ENCODE data around the gene CFHR5.
A peak's percentile ranks its signal among the peaks of the same experiment; 100 is the strongest.

Gene CFHR5

DNA sequence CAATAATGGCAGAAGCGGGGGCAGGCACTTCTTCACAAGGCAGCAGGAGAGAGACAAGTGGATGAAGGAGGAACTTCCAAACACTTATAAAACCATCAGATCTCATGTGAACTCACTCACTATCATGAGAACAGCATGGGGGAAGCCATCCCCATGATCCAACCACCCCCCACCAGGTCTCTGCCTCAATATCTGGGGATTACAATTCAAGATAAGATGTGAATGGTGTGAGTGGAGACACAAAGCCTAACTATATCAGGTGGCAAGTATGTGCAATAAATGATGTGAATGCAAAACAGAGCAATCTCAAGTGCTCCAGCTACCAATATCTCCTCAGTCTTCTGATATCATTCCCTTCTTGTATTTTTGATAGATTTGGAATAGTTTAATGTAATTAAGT lies 21.4 kb upstream of the CFHR5 start (continued):
- TF ChIP-seq ZNF146 (tag by site-specific recombination; IDR thresholded peaks at IDR 0.05) (no peak), ZNF658 (tag by site-specific recombination; IDR thresholded peaks at IDR 0.05) (no peak), ZNF175 (tag by site-specific recombination; IDR thresholded peaks at IDR 0.05) (no peak), OSR2 (tag by site-specific recombination; IDR thresholded peaks at IDR 0.05) (no peak)
- TF ChIP-seq, protein P1, sequence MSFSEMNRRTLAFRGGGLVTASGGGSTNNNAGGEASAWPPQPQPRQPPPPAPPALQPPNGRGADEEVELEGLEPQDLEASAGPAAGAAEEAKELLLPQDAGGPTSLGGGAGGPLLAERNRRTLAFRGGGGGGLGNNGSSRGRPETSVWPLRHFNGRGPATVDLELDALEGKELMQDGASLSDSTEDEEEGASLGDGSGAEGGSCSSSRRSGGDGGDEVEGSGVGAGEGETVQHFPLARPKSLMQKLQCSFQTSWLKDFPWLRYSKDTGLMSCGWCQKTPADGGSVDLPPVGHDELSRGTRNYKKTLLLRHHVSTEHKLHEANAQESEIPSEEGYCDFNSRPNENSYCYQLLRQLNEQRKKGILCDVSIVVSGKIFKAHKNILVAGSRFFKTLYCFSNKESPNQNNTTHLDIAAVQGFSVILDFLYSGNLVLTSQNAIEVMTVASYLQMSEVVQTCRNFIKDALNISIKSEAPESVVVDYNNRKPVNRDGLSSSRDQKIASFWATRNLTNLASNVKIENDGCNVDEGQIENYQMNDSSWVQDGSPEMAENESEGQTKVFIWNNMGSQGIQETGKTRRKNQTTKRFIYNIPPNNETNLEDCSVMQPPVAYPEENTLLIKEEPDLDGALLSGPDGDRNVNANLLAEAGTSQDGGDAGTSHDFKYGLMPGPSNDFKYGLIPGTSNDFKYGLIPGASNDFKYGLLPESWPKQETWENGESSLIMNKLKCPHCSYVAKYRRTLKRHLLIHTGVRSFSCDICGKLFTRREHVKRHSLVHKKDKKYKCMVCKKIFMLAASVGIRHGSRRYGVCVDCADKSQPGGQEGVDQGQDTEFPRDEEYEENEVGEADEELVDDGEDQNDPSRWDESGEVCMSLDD (tag by site-specific recombination; IDR thresholded peaks at IDR 0.05): no peak

DNA sequence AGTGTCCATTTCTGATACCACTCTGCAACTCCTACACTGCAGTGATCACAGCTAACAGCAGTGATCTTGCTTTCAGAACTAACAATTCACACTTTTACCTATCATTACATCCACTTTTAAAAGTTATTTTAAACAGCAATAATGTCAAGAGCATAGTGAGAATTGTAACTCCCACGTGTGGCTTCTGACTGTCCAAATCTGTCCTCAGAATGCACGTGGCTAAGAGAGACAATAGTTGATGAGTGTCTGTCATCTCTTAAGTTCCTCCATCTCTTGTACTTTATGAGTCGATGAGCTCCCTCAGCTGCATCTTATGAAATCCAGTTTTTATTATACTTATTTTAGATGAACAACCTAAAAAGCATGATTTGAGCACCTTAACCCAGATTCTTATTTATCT lies 16.5 kb upstream of the CFHR5 start:
- TF ChIP-seq ZNF555 (tag by site-specific recombination; conservative IDR thresholded peaks at IDR 0.05): no peak
- TF ChIP-seq, protein P2, sequence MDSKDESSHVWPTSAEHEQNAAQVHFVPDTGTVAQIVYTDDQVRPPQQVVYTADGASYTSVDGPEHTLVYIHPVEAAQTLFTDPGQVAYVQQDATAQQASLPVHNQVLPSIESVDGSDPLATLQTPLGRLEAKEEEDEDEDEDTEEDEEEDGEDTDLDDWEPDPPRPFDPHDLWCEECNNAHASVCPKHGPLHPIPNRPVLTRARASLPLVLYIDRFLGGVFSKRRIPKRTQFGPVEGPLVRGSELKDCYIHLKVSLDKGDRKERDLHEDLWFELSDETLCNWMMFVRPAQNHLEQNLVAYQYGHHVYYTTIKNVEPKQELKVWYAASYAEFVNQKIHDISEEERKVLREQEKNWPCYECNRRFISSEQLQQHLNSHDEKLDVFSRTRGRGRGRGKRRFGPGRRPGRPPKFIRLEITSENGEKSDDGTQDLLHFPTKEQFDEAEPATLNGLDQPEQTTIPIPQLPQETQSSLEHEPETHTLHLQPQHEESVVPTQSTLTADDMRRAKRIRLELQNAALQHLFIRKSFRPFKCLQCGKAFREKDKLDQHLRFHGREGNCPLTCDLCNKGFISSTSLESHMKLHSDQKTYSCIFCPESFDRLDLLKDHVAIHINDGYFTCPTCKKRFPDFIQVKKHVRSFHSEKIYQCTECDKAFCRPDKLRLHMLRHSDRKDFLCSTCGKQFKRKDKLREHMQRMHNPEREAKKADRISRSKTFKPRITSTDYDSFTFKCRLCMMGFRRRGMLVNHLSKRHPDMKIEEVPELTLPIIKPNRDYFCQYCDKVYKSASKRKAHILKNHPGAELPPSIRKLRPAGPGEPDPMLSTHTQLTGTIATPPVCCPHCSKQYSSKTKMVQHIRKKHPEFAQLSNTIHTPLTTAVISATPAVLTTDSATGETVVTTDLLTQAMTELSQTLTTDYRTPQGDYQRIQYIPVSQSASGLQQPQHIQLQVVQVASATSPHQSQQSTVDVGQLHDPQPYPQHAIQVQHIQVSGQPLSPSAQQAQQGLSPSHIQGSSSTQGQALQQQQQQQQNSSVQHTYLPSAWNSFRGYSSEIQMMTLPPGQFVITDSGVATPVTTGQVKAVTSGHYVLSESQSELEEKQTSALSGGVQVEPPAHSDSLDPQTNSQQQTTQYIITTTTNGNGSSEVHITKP (tag by site-specific recombination; IDR thresholded peaks at IDR 0.05): no peak
- TF ChIP-seq ZNF223 (tag by site-specific recombination; IDR thresholded peaks at IDR 0.05): no peak
- no peak for TF ChIP-seq ZNF777 (tag by site-specific recombination; IDR thresholded peaks at IDR 0.05; ENCODE audit: borderline replicate concordance)
- TF ChIP-seq ZBTB20 (tag by site-specific recombination; IDR thresholded peaks at IDR 0.05): no peak
- no peak for TF ChIP-seq KLF7 (tag by site-specific recombination; IDR thresholded peaks at IDR 0.05; ENCODE audit: borderline replicate concordance)
- no peak for TF ChIP-seq ZNF202 (tag by site-specific recombination; IDR thresholded peaks at IDR 0.05; ENCODE audit: borderline replicate concordance)
- no peak for TF ChIP-seq ZNF391 (tag by site-specific recombination; IDR thresholded peaks at IDR 0.05; ENCODE audit: borderline replicate concordance, low read depth)
- no peak for TF ChIP-seq ZNF561 (tag by site-specific recombination; IDR thresholded peaks at IDR 0.05; ENCODE audit: borderline replicate concordance)
- Histone ChIP-seq H3K9me3 (ENCODE audit: control insufficient read depth, insufficient read depth, low read depth, low read length) (no peaks in the 10 kb centered on the region), H3K36me3 (ENCODE audit: control insufficient read depth in 2 of 2, insufficient read depth in 1 of 2, low read length in 2 of 2) (no peaks in the 10 kb centered on the region), H3K4me1 (ENCODE audit: control insufficient read depth, insufficient read depth, low read length) (no peaks in the 10 kb centered on the region), H3K4me3 (ENCODE audit: low read depth, low read length) (no peak overlapping the region), H3K27ac (ENCODE audit: extremely low read depth, low read depth, low read length) (no peak overlapping the region)
- ChIA-PET POLR2A (no interaction called here), CTCF (interaction anchor here (0.7 kb wide), 1 partner anchor 277 kb away, joined by 3 read pairs; no protein-coding TSS in a partner anchor)

DNA sequence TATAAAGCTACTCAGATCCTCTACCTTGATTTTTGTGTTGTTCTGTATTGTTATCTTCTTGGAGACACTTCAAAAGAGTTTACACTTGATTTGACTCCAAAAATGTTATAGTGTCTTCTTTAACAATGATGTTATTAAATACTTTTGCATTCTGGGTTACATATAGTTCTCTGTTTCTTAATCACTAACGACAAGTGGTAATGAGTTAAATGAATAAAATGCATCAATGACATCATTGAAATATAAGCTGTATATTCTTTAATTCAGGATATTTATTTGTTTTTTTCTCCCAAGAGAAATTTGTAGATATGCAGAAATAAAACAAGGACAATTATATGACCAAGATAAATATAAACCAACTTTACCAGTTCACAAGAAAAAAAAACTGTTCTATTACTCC lies 7.2 kb upstream of the CFHR5 start:
- ChIA-PET CTCF (interaction anchor here (0.5 kb wide), 1 partner anchor 22 kb away, joined by 3 read pairs; no protein-coding TSS in a partner anchor), POLR2A (no interaction called here)
- Histone ChIP-seq H3K36me3 (ENCODE audit: control insufficient read depth in 2 of 2, insufficient read depth in 1 of 2, low read length in 2 of 2) (no peaks in the 10 kb centered on the region), H3K9me3 (ENCODE audit: control insufficient read depth, insufficient read depth, low read depth, low read length) (no peaks in the 10 kb centered on the region), H3K4me3 (ENCODE audit: low read depth, low read length) (no peak overlapping the region), H3K27ac (ENCODE audit: extremely low read depth, low read depth, low read length) (no peak overlapping the region), H3K4me1 (ENCODE audit: control insufficient read depth, insufficient read depth, low read length) (no peaks in the 10 kb centered on the region)
- TF ChIP-seq, protein P3, sequence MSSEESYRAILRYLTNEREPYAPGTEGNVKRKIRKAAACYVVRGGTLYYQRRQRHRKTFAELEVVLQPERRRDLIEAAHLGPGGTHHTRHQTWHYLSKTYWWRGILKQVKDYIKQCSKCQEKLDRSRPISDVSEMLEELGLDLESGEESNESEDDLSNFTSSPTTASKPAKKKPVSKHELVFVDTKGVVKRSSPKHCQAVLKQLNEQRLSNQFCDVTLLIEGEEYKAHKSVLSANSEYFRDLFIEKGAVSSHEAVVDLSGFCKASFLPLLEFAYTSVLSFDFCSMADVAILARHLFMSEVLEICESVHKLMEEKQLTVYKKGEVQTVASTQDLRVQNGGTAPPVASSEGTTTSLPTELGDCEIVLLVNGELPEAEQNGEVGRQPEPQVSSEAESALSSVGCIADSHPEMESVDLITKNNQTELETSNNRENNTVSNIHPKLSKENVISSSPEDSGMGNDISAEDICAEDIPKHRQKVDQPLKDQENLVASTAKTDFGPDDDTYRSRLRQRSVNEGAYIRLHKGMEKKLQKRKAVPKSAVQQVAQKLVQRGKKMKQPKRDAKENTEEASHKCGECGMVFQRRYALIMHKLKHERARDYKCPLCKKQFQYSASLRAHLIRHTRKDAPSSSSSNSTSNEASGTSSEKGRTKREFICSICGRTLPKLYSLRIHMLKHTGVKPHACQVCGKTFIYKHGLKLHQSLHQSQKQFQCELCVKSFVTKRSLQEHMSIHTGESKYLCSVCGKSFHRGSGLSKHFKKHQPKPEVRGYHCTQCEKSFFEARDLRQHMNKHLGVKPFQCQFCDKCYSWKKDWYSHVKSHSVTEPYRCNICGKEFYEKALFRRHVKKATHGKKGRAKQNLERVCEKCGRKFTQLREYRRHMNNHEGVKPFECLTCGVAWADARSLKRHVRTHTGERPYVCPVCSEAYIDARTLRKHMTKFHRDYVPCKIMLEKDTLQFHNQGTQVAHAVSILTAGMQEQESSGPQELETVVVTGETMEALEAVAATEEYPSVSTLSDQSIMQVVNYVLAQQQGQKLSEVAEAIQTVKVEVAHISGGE (tag by site-specific recombination; conservative IDR thresholded peaks at IDR 0.05; ENCODE audit: low read depth): no peak
- TF ChIP-seq, protein P4, sequence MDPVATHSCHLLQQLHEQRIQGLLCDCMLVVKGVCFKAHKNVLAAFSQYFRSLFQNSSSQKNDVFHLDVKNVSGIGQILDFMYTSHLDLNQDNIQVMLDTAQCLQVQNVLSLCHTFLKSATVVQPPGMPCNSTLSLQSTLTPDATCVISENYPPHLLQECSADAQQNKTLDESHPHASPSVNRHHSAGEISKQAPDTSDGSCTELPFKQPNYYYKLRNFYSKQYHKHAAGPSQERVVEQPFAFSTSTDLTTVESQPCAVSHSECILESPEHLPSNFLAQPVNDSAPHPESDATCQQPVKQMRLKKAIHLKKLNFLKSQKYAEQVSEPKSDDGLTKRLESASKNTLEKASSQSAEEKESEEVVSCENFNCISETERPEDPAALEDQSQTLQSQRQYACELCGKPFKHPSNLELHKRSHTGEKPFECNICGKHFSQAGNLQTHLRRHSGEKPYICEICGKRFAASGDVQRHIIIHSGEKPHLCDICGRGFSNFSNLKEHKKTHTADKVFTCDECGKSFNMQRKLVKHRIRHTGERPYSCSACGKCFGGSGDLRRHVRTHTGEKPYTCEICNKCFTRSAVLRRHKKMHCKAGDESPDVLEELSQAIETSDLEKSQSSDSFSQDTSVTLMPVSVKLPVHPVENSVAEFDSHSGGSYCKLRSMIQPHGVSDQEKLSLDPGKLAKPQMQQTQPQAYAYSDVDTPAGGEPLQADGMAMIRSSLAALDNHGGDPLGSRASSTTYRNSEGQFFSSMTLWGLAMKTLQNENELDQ (tag by site-specific recombination; IDR thresholded peaks at IDR 0.05; ENCODE audit: low read depth): no peak
- no peak for TF ChIP-seq ZNF785 (tag by site-specific recombination; IDR thresholded peaks at IDR 0.05)
- no peak for TF ChIP-seq ZEB2 (tag by site-specific recombination; IDR thresholded peaks at IDR 0.05)
- TF ChIP-seq, protein P5, sequence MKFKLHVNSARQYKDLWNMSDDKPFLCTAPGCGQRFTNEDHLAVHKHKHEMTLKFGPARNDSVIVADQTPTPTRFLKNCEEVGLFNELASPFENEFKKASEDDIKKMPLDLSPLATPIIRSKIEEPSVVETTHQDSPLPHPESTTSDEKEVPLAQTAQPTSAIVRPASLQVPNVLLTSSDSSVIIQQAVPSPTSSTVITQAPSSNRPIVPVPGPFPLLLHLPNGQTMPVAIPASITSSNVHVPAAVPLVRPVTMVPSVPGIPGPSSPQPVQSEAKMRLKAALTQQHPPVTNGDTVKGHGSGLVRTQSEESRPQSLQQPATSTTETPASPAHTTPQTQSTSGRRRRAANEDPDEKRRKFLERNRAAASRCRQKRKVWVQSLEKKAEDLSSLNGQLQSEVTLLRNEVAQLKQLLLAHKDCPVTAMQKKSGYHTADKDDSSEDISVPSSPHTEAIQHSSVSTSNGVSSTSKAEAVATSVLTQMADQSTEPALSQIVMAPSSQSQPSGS (tag by site-specific recombination; IDR thresholded peaks at IDR 0.05; ENCODE audit: low read depth): peak; percentile 65

Measured in HEK293 (cell line).